LNCaP clone FGC (cell line): ENCODE measurements around the gene FN1.
A peak's percentile ranks its signal among the peaks of the same experiment; 100 is the strongest.

Source experiments
- DNase-seq: peaks from one replicate; pipeline ENCODE4 v3.0.0-alpha.2; 2011; ENCODE audit warnings: low read depth
- H3K4me3 ChIP-seq: 2 replicates; pipeline ENCODE4 v1.5.1; 2011; ENCODE audit warnings: mild to moderate bottlenecking, low read depth, low read length, control low read depth
- TF ChIP-seq, protein P1 (sequence below): IDR thresholded peaks from 2 replicates; pipeline ENCODE4 v1.5.1; 2012; ENCODE audit warnings: mild to moderate bottlenecking; ENCODE audit not compliant: control insufficient read depth, insufficient read depth; ENCODE audit errors: extremely low read depth

Gene FN1

DNA sequence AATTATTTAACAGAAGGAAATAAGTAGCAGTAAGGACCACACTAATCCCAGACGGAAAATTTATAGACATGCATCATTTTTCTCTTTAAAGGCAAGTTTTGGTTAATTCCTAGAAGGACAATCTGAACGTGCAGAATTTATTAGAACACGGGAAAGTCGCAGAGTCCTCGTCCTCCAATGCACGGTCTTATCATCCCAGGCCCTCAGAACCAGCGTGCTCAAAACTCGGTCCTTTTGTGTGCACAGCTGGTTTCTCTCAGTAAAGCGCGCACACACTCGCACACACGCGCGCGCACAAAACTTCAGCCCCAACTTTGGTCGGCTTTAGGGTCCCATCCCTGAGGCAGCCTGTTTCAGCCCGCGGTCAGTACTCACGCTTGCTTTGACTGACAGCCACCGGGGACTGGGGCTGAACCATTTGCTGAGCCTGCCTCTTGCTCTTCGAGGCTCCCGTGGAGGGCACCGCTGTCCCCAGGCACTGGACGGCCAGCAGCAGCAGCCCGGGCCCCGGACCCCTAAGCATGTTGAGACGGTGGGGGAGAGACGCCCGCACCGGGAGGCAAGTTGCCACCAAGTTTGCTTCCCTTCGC is 493 bp downstream of the FN1 start:
- TF ChIP-seq, protein P1, sequence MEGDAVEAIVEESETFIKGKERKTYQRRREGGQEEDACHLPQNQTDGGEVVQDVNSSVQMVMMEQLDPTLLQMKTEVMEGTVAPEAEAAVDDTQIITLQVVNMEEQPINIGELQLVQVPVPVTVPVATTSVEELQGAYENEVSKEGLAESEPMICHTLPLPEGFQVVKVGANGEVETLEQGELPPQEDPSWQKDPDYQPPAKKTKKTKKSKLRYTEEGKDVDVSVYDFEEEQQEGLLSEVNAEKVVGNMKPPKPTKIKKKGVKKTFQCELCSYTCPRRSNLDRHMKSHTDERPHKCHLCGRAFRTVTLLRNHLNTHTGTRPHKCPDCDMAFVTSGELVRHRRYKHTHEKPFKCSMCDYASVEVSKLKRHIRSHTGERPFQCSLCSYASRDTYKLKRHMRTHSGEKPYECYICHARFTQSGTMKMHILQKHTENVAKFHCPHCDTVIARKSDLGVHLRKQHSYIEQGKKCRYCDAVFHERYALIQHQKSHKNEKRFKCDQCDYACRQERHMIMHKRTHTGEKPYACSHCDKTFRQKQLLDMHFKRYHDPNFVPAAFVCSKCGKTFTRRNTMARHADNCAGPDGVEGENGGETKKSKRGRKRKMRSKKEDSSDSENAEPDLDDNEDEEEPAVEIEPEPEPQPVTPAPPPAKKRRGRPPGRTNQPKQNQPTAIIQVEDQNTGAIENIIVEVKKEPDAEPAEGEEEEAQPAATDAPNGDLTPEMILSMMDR: no peak
- H3K4me3 ChIP-seq: peak overlapping the region; percentile 71
- no peak for DNase-seq

DNA sequence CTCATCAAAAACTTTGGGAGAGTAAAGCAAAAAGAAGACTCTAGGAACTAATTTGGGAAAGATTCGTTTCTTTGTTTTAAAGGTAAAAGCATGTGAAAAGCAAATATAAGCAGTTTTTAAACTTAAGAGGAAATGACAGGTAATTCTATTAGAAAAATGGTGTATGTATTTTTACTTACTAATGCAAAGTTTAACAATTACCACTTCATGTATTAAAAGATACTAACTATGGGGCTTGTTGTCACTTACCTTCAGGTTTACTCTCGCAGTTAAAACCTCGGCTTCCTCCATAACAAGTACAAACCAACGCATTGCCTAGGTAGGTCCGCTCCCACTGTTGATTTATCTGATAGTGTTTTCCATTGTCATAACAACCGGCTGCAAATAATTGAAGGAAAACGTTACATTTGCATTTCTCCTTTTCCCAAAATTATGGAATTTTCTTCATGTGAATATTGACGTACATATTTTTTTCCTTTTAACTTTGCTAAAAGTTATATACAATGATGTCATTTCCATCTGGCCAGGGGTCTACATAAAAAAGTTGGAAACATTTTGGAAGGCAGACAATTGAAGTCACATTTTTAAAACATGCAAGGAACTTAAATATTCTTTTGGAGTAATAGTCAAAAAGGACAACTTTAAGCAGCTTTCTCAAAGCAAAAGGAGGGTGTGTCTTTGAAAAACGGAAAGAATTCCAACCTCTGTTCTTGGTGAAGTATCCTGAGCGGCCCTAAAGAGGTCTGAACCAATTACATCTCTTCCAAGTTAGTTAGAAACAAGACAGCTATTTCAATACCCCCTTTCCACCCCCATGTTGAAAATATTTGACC is 1.2 kb downstream of the FN1 start:
- DNase-seq: no peak
- TF ChIP-seq, protein P1: no peak
- peak overlapping the region; percentile 71 for H3K4me3 ChIP-seq

DNA sequence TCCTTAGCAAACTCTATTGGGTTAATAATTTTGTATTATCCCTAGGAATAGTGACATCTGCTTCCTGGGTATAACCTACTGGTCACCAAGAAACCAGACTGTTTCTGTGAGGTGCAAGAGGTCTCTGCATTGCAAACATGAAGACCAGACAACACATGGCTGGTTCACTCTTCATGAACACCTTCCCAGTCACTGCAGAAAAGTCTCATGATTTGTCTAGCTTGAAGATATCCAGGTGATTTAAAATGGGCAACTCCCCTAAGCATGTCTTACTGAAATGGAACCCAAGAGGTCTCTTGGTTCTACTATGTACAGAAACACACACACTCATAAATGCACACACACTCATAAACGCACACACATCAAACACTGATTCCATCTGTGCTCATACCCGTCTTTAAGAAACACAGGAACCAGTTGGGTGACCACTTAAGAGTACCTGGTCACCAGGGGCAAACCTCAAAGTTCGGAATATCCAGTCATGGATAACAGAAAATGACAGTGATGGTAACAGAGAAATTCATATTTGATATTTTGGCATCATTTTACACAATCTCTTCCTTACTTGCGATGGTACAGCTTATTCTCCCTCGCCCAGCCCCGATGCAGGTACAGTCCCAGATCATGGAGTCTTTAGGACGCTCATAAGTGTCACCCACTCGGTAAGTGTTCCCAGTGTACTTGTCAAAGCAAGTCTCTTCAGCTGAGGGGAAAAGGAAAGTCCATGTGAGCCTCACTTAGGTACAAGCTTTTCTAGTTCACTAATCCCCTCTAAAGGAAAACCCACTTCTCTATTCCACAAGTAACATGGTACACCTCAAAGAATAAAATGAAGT is 2.9 kb downstream of the FN1 start:
- no peak overlapping the region for H3K4me3 ChIP-seq
- TF ChIP-seq, protein P1: no peak

DNA sequence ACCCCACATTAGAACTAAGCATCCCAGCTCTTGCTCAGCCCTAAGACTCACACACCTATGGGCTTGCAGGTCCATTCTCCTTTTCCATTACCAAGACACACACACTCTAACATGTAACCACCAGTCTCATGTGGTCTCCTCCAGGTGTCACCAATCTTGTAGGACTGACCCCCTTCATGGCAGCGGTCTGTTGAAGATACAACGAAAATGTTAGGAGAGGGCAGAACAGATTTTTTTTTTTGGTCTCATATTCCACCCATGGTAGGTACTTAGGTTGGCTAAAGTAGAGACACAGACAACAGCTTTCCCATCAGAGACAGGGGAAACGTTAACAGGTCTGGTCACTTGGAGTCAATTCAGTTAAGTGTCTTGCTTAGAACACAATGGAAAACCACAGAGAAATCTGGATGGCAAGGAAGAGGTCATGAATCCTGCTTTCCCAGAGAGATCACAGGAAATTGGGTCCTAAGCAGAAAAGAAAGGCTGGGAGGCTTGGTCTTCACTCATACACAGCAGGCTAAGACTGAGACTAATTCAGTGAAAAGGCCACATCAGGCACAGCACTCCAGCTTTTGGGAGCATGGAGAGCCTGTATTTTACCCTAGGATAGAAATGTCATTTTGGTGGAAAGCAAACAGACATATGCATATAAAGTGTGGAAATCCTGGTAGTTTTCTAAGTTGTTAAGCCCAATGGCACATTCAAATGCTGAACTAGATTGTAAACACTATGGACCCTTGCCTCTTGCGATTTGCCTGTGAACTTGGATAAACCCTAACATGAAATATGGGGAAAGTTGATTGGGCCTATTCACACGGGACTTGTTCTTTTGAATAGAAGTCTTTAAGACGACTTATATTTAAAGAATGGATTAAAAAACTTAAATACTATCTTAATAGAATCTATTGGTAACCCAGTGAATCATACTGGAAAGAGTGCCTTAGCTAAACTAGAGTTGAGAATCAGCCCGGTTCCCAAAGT is 3.8 kb downstream of the FN1 start:
- no peak overlapping the region for H3K4me3 ChIP-seq
- DNase-seq: no peak
- TF ChIP-seq, protein P1: no peak

More for the DNA sequence above, 2.9 kb downstream of the FN1 start:
- no peak for DNase-seq

DNA sequence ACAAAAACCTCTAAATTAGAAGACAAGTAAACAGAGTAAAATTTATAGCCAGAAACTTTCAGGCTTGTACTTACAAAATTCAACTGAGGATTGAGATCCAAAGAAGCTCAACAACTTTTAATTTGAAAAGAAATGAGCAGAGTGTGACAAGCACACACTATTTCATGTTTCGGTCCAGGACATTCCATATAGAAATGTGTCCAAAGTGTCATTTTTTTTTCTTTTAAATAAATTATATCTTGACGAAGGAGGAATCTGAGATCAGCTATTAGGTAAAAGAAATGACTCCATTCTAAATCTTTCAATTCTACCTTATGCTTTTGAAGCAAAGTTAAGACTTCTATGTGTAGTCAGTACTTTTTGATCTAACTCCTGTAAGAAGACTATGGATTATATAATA is 4.6 kb downstream of the FN1 start:
- TF ChIP-seq, protein P1: no peak
- DNase-seq: no peak
- no peak overlapping the region for H3K4me3 ChIP-seq
